IMR-90 (cell line): ENCODE data around the gene C10orf71. TPM values are rescaled to one million over a fixed set of nuclear protein-coding genes. Genes with fewer than 3 reads are reported as not detected.

Experiments
- ATAC-seq: fragments of 200-7000 bp; cut with Tn5 transposase; 2 replicates; pipeline ENCODE4 v1.9.1; 2020; ENCODE audit warnings: low read depth, mild to moderate bottlenecking, moderate library complexity
- BruUV-seq: library from RNA; stranded (reverse); fragments of 400-500 nt; replicated peaks from 2 replicates; lab custom pipeline; 2021; lab: Mats Ljungman, UMichigan
- CTCF ChIA-PET: fragments of 300-600 bp; formaldehyde crosslinking; extraction: SDS; loops from one replicate; lab custom pipeline; 2021; ENCODE audit warnings: antibody characterized with exemption; lab: Yijun Ruan, JAX
- POLR2A ChIA-PET: fragments of 300-600 bp; sonication (Branson Sonifier 250); formaldehyde crosslinking; loops from one replicate; lab custom pipeline; 2022; ENCODE audit warnings: antibody characterized with exemption; ENCODE audit not compliant: unreplicated experiment; lab: Charles Lee
- DNase-seq: peaks from one replicate; pipeline ENCODE4 v3.0.0; 2013
- H2AFZ ChIP-seq: replicated peaks from 2 replicates; pipeline ENCODE3; 2013; ENCODE audit warnings: low read length, mild to moderate bottlenecking; ENCODE audit not compliant: poor library complexity
- H2AK5ac ChIP-seq: 2 replicates; pipeline ENCODE4 v1.6.1; 2013; ENCODE audit warnings: low read depth, low read length, inconsistent platforms
- H2AK9ac ChIP-seq: replicated peaks from 2 replicates; pipeline ENCODE3; 2013; ENCODE audit warnings: mild to moderate bottlenecking, low read depth, low read length, moderate library complexity; ENCODE audit not compliant: poor library complexity
- H2BK120ac ChIP-seq: 2 replicates; pipeline ENCODE4 v1.6.1; 2013; ENCODE audit warnings: low read depth, low read length, inconsistent platforms
- H2BK15ac ChIP-seq: 3 replicates; pipeline ENCODE4 v1.6.1; 2013; ENCODE audit warnings: low read depth, low read length, inconsistent platforms
- H2BK20ac ChIP-seq: 2 replicates; pipeline ENCODE4 v1.6.1; 2013; ENCODE audit warnings: low read depth, mild to moderate bottlenecking, inconsistent platforms, low read length, moderate library complexity
- H2BK5ac ChIP-seq: 2 replicates; pipeline ENCODE4 v1.6.1; 2013; ENCODE audit warnings: mild to moderate bottlenecking, low read depth, low read length, inconsistent platforms; ENCODE audit not compliant: poor library complexity, severe bottlenecking
- H3K14ac ChIP-seq: replicated peaks from 2 replicates; pipeline ENCODE4 v1.6.1; 2013; ENCODE audit warnings: low read depth, low read length, inconsistent platforms
- H3K18ac ChIP-seq: 2 replicates; pipeline ENCODE4 v1.6.1; 2013; ENCODE audit warnings: low read depth, low read length, control low read depth
- H3K23ac ChIP-seq: 2 replicates; pipeline ENCODE4 v1.6.1; 2013; ENCODE audit warnings: low read depth, low read length, inconsistent platforms
- H3K27ac ChIP-seq: 2 replicates; pipeline ENCODE4 v1.5.1; 2013; ENCODE audit warnings: mild to moderate bottlenecking, control low read depth, low read length; ENCODE audit not compliant: insufficient read depth
- H3K27me3 ChIP-seq: 2 replicates; pipeline ENCODE4 v1.6.1; 2013; ENCODE audit warnings: low read length; ENCODE audit not compliant: control insufficient read depth, insufficient read depth
- H3K36me3 ChIP-seq: 2 replicates; pipeline ENCODE4 v1.6.1; 2013; ENCODE audit warnings: low read length, mixed read lengths; ENCODE audit not compliant: control insufficient read depth, insufficient read depth
- H3K4ac ChIP-seq: 2 replicates; pipeline ENCODE4 v1.6.1; 2013; ENCODE audit warnings: low read depth, low read length, inconsistent platforms
- H3K4me1 ChIP-seq: 2 replicates; pipeline ENCODE4 v1.6.1; 2013; ENCODE audit warnings: low read length, mixed read lengths; ENCODE audit not compliant: control insufficient read depth, insufficient read depth
- H3K4me2 ChIP-seq: 2 replicates; pipeline ENCODE4 v1.6.1; 2013; ENCODE audit warnings: low read depth, mild to moderate bottlenecking, control low read depth, low read length, moderate library complexity
- H3K4me3 ChIP-seq: 2 replicates; pipeline ENCODE4 v1.5.1; 2013; ENCODE audit warnings: low read depth, mild to moderate bottlenecking, control low read depth, low read length, moderate library complexity; ENCODE audit not compliant: insufficient read depth
- H3K56ac ChIP-seq: 2 replicates; pipeline ENCODE4 v1.6.1; 2013; ENCODE audit warnings: low read length, inconsistent platforms; ENCODE audit not compliant: insufficient read depth; ENCODE audit errors: extremely low read depth
- H3K79me1 ChIP-seq, 2 experiments: 2 replicates each; pipeline ENCODE4 v1.6.1; 2013; ENCODE audit warnings: low read length in 2 of 2, inconsistent platforms in 1 of 2, low read depth in 1 of 2
- H3K9ac ChIP-seq: 2 replicates; pipeline ENCODE4 v1.6.1; 2013; ENCODE audit warnings: low read depth, low read length, control low read depth
- H3K9me1 ChIP-seq: 2 replicates; pipeline ENCODE4 v1.6.1; 2013; ENCODE audit warnings: low read length, inconsistent platforms; ENCODE audit not compliant: insufficient read depth
- H3K9me3 ChIP-seq: 2 replicates; pipeline ENCODE4 v1.6.1; 2013; ENCODE audit warnings: low read length; ENCODE audit not compliant: control insufficient read depth, insufficient read depth
- H4K20me1 ChIP-seq: 2 replicates; pipeline ENCODE4 v1.6.1; 2013; ENCODE audit warnings: low read length, inconsistent platforms; ENCODE audit not compliant: insufficient read depth
- H4K5ac ChIP-seq: 2 replicates; pipeline ENCODE4 v1.6.1; 2013; ENCODE audit warnings: mild to moderate bottlenecking, low read depth, low read length, control low read depth
- H4K8ac ChIP-seq, 2 experiments: 2 replicates each; pipeline ENCODE4 v1.6.1; 2013; ENCODE audit warnings: low read depth in 2 of 2, low read length in 2 of 2, control low read depth in 1 of 2, inconsistent platforms in 1 of 2
- H4K91ac ChIP-seq: 2 replicates; pipeline ENCODE4 v1.6.1; 2013; ENCODE audit warnings: low read depth, low read length, inconsistent platforms; ENCODE audit not compliant: insufficient read depth
- CHD1 ChIP-seq: IDR thresholded peaks from 2 replicates; pipeline ENCODE4 v1.6.1; 2012; ENCODE audit warnings: low read depth, low read length, improper control_type of control experiment
- RFX5 ChIP-seq: IDR thresholded peaks from 2 replicates; pipeline ENCODE4 v1.8.0; 2012; ENCODE audit warnings: low read depth, mild to moderate bottlenecking, low read length, moderate library complexity
- SMC3 ChIP-seq: fragments of 150-350 bp; IDR thresholded peaks from 2 replicates; pipeline ENCODE4 v1.6.1; 2016; ENCODE audit warnings: low read depth, mild to moderate bottlenecking, antibody characterized with exemption, low read length, moderate library complexity
- USF2 ChIP-seq: fragments of 150-350 bp; IDR thresholded peaks from 2 replicates; pipeline ENCODE4 v1.6.1; 2017; ENCODE audit warnings: mild to moderate bottlenecking, antibody characterized with exemption, low read length, low read depth
- whole genome bisulfite sequencing, 2 experiments: methylation state at CpG; one replicate each; pipeline versions ENCODE4 v1.1.5 to v1.1.7; 2013; ENCODE audit warnings: missing lambda C conversion rate in 2 of 2; ENCODE audit not compliant: insufficient read length in 1 of 2; ENCODE audit errors: extremely low coverage in 2 of 2; 5-methylcytosine and 5-hydroxymethylcytosine counted together
- dilution Hi-C: fragments of 300-500 bp; cut with HindIII; formaldehyde crosslinking; loops from one replicate; pipeline ENCODE4 v1.14.3; 2018; ENCODE audit warnings: low sequenced_read_pairs; ENCODE audit not compliant: unreplicated experiment
- in situ Hi-C: fragments of 300-500 bp; cut with MboI; formaldehyde crosslinking; loops from 3 replicates; pipeline ENCODE4 v1.14.3; 2019; ENCODE audit warnings: low sequenced_read_pairs, inconsistent platforms, mixed read lengths
- intact Hi-C: fragments of 100-400 bp; cut with micrococcal nuclease; formaldehyde crosslinking; loops from 2 replicates; pipeline ENCODE4 v1.10.0; 2022
- polyA plus RNA-seq, 3 experiments: library from polyadenylated mRNA; depleted of rRNA; stranded (reverse); fragments of >200 nt; gene quantifications; 2 replicates each; pipeline ENCODE4 v1.2.3, GENCODE V29; 2012; ENCODE audit warnings: low replicate concordance in 1 of 3
- total RNA-seq: library from RNA; depleted of rRNA; stranded (reverse); fragments of >200 nt; gene quantifications from 2 replicates; pipeline ENCODE4 v1.2.3, GENCODE V29; 2012

The C10orf71 gene
- total and polyA plus RNA-seq, 2 of the 4 experiments (the other 2 are of a cell fraction), result not detected

GRCh38 chr10:49307921-49308320, 9.0 kb downstream of the C10orf71 start:
- Histone ChIP-seq H3K18ac (no peak overlapping the region), H4K8ac (no peak overlapping the region), H3K4me3 (no peak overlapping the region), H2AFZ (no peak overlapping the region), H3K36me3 (no peaks in the 10 kb centered on the region), H3K9me3 (no peaks in the 10 kb centered on the region), H3K14ac (no peak overlapping the region), H3K27ac (no peak overlapping the region), H3K4me1 (no peaks in the 10 kb centered on the region), H2BK15ac (no peak overlapping the region), H2AK5ac (no peak overlapping the region), H3K23ac (no peak overlapping the region), H4K91ac (no peak overlapping the region), H3K56ac (no peak overlapping the region), H2AK9ac (no peak overlapping the region), H3K4me2 (no peak overlapping the region), H3K9ac (no peak overlapping the region), H2BK120ac (no peak overlapping the region), H4K20me1 (no peaks in the 10 kb centered on the region), H3K9me1 (peaks cover 3% of the 10 kb centered on the region; the same call in 1 of the 2 replicates), H4K5ac (no peak overlapping the region), H2BK5ac (no peak overlapping the region), H3K79me1 (no peaks in the 10 kb centered on the region), H3K4ac (no peak overlapping the region), H2BK20ac (no peak overlapping the region), H3K27me3 (peaks cover 18% of the 10 kb centered on the region)
- no peak for ATAC-seq
- in situ Hi-C loops (no loop called here), dilution Hi-C loops (no loop called here), intact Hi-C loops (no loop called here)
- ChIA-PET POLR2A (no interaction called here), CTCF (no interaction called here)
- no peak for DNase-seq
- TF ChIP-seq RFX5 (no peak), CHD1 (no peak), SMC3 (no peak), USF2 (no peak)
- BruUV-seq, result no TSS peak
- WGBS, 2 experiments, result no CpG with 5 or more reads among the region's 1 CpG
